Fibroblast of upper back skin (primary cell): Measurements from ENCODE around the gene SCNN1A.

ENCODE experiments used
- DNase-seq: peaks from one replicate; pipeline ENCODE4 v3.0.0-alpha.2; 2013

The SCNN1A gene

DNA sequence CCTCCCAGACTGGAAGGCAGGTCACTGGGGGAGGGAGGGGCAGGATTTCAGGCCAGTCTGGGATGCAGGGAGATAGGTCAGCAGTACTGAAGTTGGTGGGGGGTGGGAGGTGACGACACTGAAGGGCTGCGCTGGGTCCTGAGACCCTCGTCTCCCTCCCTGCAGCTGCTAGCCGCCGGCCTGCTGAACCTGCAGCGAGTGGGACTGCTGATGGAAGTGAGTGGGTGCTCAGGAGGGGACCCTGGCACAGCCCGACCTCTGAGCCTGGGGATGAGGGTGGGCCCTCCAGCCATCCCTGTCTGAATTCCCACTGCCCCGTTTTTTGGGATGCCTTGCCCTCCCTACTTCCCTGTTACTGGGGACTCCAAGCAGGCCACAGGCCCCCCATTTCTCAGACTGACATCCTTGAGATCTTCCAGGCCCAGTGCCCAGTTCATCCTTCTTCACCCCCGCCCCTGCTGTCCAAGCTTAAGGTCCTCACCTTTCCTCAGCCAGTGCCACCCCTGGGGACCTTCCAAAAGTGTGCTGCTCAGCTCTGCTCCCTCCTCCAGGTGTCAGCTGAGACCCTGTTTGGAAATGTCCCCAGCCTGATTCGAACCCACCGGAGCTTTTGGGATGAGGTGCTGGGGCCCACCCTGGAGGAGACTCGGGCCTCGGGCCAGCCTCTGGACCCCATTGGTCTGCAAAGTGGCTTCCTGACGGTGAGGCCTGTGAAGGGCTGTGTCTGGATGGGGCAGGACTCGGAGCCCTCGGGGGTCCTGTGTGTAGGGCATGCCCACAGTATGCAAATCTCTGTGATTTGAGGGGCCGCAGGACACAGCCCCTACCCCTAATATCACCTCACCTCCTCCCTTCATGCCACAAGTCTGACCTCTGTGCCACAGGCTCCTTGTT lies 59.4 kb downstream of the SCNN1A start:
- no peak for DNase-seq

DNA sequence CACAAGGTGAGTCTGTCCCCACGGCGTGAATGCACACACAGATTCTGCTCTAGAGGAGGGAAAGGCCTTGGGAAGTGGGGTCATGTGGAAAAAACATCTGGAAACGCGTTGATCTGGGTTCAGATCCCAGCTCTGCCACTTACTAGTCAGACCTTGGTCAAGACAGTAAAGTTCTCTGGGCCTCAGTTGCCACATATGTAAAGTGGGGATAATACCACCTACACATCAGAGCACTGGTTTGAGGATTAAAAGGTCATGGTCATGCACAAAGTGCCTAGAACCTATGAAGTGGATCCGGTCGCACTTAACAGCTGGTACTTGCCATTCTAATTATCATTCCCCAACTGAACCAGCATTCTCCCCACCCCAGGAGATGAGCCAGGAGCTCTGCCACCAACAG lies 60.2 kb downstream of the SCNN1A start:
- no peak for DNase-seq

DNA sequence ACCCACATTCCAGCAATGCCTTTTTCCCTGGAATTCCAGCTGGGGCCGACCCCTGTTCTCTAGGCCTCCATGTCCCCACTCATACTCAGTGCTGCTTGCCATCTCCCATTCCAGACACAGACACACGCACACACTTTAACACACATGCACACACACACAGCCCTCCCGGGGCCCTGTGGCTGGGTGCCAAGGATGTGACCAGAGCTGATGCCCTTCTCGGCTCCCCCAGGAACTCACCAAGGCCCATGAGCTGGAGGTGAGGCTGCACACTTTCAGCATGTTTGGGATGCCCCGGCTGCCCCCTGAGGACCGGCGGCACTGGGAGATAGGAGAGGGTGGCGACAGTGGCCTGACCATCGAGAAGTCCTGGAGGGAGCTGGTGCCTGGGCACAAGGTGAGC lies 60.6 kb downstream of the SCNN1A start:
- no peak for DNase-seq

- DNase-seq, result no peak
Observed at GRCh38 chr12:6313326-6313940, 61.9 kb downstream of the SCNN1A start.

GRCh38 chr12:6312529-6313325 lies 62.6 kb downstream of the SCNN1A start:
- DNase-seq, result no peak

DNA sequence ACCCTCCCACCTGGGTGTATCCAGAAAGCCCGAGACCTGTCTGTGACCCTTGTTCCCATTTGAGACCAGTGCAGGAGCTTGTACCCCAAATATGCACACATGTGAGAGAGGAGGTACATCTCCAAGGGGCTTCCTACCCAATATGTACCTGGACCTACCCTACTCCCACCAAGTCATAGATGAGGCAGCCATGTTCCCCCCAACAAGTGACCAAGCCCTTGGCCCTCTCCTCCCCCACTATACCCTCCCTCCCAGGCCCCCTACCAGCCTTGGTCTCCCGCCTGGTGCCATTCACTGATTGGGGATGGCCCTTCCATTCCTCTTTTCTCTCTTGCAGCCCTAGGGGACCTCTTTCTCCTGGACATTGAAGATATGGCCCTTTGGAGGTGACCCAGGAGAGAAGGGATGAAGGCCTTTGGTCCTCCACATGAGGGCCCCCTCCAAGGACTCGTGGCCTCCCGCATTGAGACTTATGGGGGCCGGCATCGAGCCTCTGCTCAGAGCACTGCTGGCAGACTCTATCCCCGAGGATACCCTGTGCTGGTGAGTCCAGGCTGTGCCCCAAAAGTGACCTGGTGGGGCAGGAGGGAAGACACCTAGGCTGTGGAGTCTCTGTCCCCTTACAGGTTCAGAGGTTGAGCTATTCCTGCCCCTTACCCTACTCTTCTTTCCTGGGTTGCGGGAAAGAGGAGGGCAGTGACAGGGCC lies 63.4 kb downstream of the SCNN1A start:
- DNase-seq, result no peak

DNA sequence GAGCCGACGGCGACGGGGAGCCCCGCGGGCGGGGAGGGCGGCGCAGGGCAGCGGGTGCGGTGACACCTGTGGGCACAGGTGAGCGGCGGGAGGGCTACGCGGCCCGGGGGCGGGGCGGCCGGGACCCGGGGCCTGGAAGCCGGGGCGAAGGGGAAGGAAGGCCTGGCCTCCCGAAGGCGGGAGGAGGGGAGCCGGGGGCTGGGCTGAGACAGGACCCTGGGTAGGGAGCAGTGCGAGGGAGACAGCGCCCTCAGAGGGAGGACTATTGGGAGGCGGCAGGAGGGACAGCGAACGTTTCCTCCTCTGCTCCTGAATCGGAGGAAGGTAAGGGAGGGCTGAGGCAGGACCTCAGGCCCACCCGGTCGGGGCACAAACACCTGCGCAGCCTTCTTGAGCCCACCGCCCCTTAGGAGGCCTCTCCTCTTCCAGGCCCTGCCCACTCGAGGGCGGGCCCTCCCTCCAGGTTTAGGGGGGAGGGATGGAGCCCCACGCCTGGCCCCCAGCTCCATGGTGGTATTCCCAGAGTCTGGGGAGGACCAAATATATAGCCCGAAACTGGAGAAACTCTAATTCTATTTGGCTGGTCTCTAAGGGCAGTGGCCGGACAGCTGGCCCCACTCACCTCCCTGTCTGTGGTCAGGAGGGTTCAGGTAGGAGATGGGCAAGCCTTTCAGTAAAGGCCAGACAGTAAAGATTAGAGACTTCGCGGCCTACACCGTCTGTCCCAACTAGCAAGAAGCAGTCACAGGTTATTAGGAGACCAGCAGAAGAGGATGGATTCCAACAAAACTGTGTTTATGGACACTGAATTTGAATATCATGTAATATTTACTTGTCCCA lies 64.4 kb downstream of the SCNN1A start:
- no peak for DNase-seq

DNA sequence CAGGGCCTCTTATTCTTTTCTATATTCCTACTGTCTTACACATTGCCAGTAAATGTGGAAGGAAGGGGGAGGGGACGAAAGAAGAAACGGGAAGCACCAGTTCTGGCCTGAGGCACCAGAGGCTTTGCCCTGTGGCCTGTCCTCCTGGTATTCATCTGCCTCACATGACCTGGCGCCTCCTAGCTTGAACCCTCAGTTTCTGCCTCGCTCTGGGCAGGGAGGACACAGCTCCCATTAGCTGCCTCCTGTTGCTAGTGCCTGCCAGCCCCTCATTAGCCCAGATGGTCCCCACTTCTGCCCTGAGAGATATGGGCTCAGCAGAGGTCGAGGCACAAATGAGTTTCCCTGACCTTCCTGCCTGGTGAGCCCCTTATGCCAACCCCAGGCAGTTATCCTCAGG lies 67.8 kb downstream of the SCNN1A start:
- DNase-seq, result no peak

- no peak for DNase-seq
Observed at GRCh38 chr12:6306599-6307220, 68.7 kb downstream of the SCNN1A start.

- DNase-seq, result no peak
Observed at GRCh38 chr12:6306151-6306550, 69.2 kb downstream of the SCNN1A start.

DNA sequence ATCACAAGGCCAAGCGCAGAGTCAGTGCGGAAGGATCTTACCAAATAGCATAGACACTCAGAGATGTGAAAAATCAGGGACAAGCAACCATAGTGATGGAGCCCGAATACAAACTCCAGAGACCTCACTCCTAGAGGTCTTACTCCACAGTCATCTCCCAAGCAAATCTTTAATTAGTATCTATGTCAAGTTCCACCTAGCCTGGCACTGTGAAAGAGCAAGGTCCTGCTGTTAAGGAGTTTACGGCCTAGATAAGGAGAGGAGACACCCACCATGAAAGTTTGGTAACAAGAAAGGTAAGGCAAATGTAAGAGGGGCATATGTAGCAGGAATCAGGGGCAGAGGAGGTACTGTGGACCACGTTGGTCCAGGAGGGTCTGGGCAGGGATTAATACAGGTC lies 72.3 kb downstream of the SCNN1A start:
- DNase-seq, result no peak

- DNase-seq, result no peak
Observed at GRCh38 chr12:6302621-6303020, 72.7 kb downstream of the SCNN1A start.

GRCh38 chr12:6301721-6302120 lies 73.6 kb downstream of the SCNN1A start:
- no peak for DNase-seq

- no peak for DNase-seq
Observed at GRCh38 chr12:6297170-6297569, 78.2 kb downstream of the SCNN1A start.
